ENCODE results near the gene ST6GALNAC1.

The ST6GALNAC1 gene

GRCh38 chr17:76593384-76593826 is 50.2 kb downstream of the ST6GALNAC1 start:
- DNase-seq (ENCODE audit: insufficient read length, low spot score) (no peak), FAIRE-seq (no peak)
- TF ChIP-seq, protein P1, sequence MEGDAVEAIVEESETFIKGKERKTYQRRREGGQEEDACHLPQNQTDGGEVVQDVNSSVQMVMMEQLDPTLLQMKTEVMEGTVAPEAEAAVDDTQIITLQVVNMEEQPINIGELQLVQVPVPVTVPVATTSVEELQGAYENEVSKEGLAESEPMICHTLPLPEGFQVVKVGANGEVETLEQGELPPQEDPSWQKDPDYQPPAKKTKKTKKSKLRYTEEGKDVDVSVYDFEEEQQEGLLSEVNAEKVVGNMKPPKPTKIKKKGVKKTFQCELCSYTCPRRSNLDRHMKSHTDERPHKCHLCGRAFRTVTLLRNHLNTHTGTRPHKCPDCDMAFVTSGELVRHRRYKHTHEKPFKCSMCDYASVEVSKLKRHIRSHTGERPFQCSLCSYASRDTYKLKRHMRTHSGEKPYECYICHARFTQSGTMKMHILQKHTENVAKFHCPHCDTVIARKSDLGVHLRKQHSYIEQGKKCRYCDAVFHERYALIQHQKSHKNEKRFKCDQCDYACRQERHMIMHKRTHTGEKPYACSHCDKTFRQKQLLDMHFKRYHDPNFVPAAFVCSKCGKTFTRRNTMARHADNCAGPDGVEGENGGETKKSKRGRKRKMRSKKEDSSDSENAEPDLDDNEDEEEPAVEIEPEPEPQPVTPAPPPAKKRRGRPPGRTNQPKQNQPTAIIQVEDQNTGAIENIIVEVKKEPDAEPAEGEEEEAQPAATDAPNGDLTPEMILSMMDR (IDR thresholded peaks at IDR 0.05; ENCODE audit: insufficient read depth, missing control alignments): no peak

DNA sequence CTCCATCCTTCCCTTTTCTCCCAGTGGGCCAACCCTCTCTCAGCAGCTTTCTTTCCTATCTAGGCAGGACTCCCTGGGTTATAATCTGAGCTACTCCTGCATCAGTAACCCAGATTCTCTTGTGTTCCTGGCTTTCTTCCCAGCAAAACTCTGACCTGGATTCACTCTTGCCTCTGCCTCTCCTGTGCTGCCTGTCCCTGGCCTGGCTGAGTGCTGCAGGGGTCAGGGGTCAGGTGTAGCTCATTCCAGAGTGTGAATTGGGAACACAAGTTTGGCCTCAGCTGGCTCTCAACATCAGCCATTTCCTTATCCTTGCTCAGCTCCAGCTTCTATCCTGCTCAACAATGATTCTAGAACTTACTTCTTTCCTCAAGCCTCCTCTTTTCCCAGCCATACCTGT is 55.4 kb downstream of the ST6GALNAC1 start:
- DNase-seq (ENCODE audit: insufficient read length, low spot score) (no peak), FAIRE-seq (no peak)
- TF ChIP-seq, protein P1 (IDR thresholded peaks at IDR 0.05; ENCODE audit: insufficient read depth, missing control alignments): no peak

DNA sequence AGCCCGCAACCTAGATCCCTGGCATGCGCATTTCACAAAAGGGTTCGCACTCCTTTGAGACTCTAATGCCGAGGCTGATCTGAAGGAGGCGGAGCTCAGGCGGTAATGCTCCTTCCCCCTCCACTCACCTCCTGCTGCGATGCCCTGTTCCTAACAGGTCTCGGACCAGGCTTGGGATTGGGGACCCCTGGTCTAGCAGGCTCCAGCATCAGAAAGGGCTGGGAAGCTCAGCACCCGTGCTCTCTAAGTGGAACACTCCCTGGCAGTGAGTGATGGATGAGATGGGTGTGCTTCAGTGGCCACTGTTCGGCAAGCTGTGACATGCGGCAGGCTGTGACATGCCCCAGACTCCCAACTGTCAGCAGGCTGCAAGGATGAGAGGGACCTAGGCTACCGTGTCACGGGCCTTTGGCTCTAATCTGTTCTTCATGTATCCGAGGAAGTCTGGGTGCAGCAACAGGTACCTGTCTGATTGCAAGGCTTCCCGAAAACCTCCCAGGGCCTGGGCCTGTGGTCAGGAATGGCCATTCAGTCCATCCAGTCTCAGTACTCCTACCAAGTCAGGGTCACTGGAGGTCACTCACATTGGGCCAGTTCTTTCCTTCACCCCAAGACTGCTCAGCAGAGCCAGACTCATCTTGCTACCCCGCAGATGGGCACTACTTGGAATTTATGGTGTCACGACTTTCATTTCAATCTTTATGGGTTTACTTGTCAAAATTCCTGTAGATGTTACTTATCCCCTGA is 56.6 kb downstream of the ST6GALNAC1 start:
- DNase-seq (ENCODE audit: insufficient read length, low spot score) (no peak), FAIRE-seq (no peak)

DNA sequence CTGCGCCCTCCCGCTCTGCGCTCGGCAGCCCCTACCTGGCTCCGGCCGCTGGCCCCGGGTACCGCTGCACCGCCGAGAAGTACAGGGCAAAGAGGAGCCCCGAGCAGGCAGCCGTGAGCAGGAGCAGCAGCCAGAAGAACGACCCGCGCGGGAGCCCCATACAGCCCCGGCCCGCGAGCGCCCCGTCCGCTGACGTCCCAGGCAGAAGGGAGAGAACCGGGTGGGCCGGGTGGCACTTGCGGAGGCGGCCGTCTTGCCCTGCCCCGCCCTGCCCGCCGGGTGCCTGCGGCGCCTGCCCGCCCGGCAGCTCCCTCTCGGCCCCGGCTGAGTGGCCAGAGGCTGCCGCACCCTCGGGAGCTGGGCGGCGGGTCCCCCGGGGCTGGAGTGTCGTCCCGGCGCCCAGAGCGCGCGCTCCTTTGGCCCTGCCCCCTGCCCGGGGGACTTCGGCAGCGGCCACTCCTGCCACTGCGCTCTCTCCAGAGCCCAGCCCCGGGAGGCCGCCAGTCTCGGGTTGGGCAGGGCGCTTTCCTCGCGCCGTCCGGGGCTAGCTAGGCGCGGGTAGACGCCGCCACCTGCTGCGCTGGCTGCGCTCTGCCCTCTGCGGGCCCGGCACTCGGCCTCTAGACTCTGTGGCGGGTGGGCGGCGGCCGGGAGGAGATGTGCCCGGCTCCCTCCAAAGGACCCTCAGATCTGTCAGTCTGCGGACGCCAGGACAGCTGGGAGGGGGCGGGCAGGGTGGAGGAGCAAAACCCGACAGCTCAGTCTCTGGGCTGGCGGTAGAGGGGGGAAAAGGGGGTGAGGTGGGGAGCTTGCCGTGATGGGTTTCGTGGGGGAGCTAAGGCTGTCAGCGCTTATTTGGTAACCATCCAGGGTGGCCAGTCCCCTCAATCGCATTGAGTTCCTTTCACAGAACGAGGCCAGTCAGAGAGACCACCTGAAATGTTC is 57.6 kb downstream of the ST6GALNAC1 start, which contains the start of gene ST6GALNAC2:
Gene ST6GALNAC2 (minus strand): TSS at position 212 of the 945 bp plus-strand sequence. CDS start 52 bp downstream, at position 160.
- DNase-seq (ENCODE audit: insufficient read length, low spot score) (no peak), FAIRE-seq (no peak)

More for the DNA sequence above, 56.6 kb downstream of the ST6GALNAC1 start:
- TF ChIP-seq, protein P1 (IDR thresholded peaks at IDR 0.05; ENCODE audit: insufficient read depth, missing control alignments): no peak

GRCh38 chr17:76585033-76585648 is 58.4 kb downstream of the ST6GALNAC1 start:
- DNase-seq (ENCODE audit: insufficient read length, low spot score) (no peak), FAIRE-seq (no peak)
- TF ChIP-seq, protein P1 (IDR thresholded peaks at IDR 0.05; ENCODE audit: insufficient read depth, missing control alignments): no peak

More for the DNA sequence above, 57.6 kb downstream of the ST6GALNAC1 start, which contains the start of gene ST6GALNAC2:
- TF ChIP-seq, protein P1 (IDR thresholded peaks at IDR 0.05; ENCODE audit: insufficient read depth, missing control alignments): peak; percentile 49

DNA sequence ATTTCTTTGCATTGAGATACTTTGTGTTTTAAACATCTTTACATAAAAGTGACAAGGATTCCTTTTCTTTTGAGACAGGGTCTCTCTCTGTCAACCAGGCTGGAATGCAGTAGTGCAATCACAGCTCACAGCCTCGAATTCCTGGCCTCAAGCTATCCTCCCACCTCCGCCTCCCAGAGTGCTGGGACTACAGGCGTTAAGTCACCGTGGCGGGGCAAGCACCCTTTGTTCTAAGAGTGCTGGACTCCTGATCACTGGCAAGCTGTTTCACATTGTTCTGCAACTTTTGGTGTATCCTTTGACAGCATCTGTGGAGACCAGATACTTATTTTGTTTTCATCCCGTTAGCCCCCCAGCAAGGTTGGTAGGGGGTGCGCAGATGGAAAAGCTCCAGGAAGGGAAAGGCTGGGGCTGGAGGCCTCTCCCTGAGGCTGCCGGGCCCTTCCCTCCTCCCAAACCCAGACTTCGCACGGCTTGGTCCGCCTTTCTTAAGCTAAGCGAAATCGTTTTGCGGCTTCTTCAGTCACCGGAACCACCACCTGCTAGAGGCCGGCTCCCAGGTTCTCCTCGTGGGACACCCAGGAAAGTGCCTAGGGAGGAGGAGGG is 59.0 kb downstream of the ST6GALNAC1 start:
- FAIRE-seq (no peak), DNase-seq (ENCODE audit: insufficient read length, low spot score) (no peak)
- TF ChIP-seq, protein P1 (IDR thresholded peaks at IDR 0.05; ENCODE audit: insufficient read depth, missing control alignments): no peak

Data from D721Med (cell line).